Activated CD4-positive, alpha-beta T cell treated with anti-CD3 and anti-CD28 coated beads, Interleukin-2, amount 10 ng/mL, durations not matched to agents 7 days and 5 days (primary cell): ENCODE measurements around the gene NR6A1. TPM values are rescaled to one million over a fixed set of nuclear protein-coding genes. Genes with fewer than 3 reads are reported as not detected.

Experiments
- CTCF ChIA-PET: fragments of 350-600 bp; sonication (Branson Sonifier 250); formaldehyde crosslinking; loops from one replicate; lab custom pipeline; 2021; ENCODE audit warnings: antibody characterized with exemption; lab: Charles Lee
- POLR2A ChIA-PET: fragments of 350-600 bp; sonication (Branson Sonifier 250); formaldehyde crosslinking; loops from one replicate; lab custom pipeline; 2021; ENCODE audit warnings: antibody characterized with exemption; lab: Charles Lee
- DNase-seq: peaks from one replicate; pipeline ENCODE4 v3.0.0-alpha.2; 2020
- H3K27ac Mint-ChIP-seq: one replicate; pipeline ENCODE4 v1.8.0; 2021; ENCODE audit warnings: mild to moderate bottlenecking, moderate library complexity, mixed read lengths
- H3K27me3 Mint-ChIP-seq: one replicate; pipeline ENCODE4 v1.8.0; 2021; ENCODE audit warnings: mixed read lengths
- H3K36me3 Mint-ChIP-seq: one replicate; pipeline ENCODE4 v1.8.0; 2021; ENCODE audit warnings: low read depth, mixed read lengths
- H3K4me1 Mint-ChIP-seq: one replicate; pipeline ENCODE4 v1.8.0; 2021; ENCODE audit warnings: mixed read lengths
- H3K4me3 Mint-ChIP-seq: one replicate; pipeline ENCODE4 v1.8.0; 2021; ENCODE audit warnings: mild to moderate bottlenecking, moderate library complexity, mixed read lengths
- H3K9me3 Mint-ChIP-seq: one replicate; pipeline ENCODE4 v1.8.0; 2021; ENCODE audit warnings: mixed read lengths
- total RNA-seq, 2 experiments: library from RNA; stranded (reverse); gene quantifications; one replicate each; pipeline ENCODE4 v1.2.3, GENCODE V29; 2021

The NR6A1 gene
- total RNA-seq, 2 experiments from 2014 or later, result 0.10 to 0.19 TPM

DNA sequence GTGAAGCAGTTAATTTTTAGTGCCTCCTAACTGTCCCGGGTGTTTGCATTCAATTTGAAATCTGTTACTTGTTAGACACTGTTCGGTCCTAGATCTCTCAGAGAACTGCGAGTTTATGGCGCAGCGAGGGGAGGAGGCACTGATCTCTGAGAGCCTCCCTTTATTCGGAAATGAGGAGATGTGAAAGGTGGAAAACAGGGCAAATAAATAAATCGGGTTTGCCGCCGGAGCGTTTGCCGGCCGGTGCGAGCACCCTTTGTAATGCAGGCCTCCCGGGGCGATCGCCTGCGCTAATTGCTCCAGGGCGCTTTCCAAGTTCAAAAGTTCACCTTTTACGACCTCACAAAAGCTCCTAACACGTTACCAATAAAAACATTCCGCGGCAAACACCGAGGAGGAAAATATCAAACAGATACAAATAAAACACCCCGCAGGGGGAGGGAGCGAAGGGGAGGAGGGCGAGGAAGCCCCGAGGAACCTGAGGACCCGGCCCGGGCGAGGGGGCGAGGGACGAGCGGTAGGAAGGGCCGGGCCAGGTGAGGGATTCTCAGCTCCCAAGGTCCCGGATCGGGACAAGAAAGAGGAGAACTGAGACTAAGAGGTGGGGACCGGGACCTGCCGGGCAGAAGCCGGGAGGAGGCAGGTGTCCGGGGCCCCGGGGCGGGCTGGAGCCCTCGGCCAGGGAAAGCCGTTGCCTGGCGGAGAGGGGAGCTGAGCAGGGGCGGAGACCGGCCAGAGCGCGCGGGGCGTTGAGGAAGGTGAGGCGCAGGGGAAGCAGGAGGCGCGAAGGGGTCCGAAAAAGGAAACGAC is 1.4 kb downstream of the NR6A1 start:
- ChIA-PET CTCF (interaction anchor here (0.6 to 10.2 kb wide), 9 partner anchors 21 to 1998 kb away, joined by 3 to 173 read pairs (median 3); partner anchors contain the start of genes ARPC5L and WDR38), POLR2A (interaction anchor here (0.6 kb wide), 1 partner anchor 26 kb away, joined by 4 read pairs; no protein-coding TSS in a partner anchor)
- peaks cover 69% of the 10 kb centered on the region for H3K27me3 Mint-ChIP-seq
- no peak overlapping the region for H3K27ac Mint-ChIP-seq
- H3K4me1 Mint-ChIP-seq, result peaks cover 42% of the 10 kb centered on the region
- DNase-seq, result peak; percentile 16
- no peaks in the 10 kb centered on the region for H3K9me3 Mint-ChIP-seq
- no peaks in the 10 kb centered on the region for H3K36me3 Mint-ChIP-seq
- H3K4me3 Mint-ChIP-seq, result peak overlapping the region; percentile 77

- DNase-seq, result no peak
- CTCF ChIA-PET, result interaction anchor here (0.6 to 10.2 kb wide), 4 partner anchors 20 to 1008 kb away, joined by 3 to 173 read pairs (median 4); partner anchors contain the start of gene WDR38
- Mint-ChIP-seq H3K27ac (no peak overlapping the region), H3K9me3 (no peaks in the 10 kb centered on the region), H3K4me1 (peaks cover 35% of the 10 kb centered on the region), H3K27me3 (peaks cover 76% of the 10 kb centered on the region), H3K4me3 (peak overlapping the region; percentile 77), H3K36me3 (no peaks in the 10 kb centered on the region)
- POLR2A ChIA-PET, result interaction anchor here (0.6 kb wide), 1 partner anchor 27 kb away, joined by 4 read pairs; no protein-coding TSS in a partner anchor
Measured at GRCh38 chr9:124768750-124769548, 2.2 kb downstream of the NR6A1 start.

GRCh38 chr9:124768334-124768733 is 2.8 kb downstream of the NR6A1 start:
- H3K27me3 Mint-ChIP-seq, result peaks cover 77% of the 10 kb centered on the region
- no peaks in the 10 kb centered on the region for H3K9me3 Mint-ChIP-seq
- peaks cover 29% of the 10 kb centered on the region for H3K4me1 Mint-ChIP-seq
- H3K4me3 Mint-ChIP-seq, result no peak overlapping the region
- H3K36me3 Mint-ChIP-seq, result no peaks in the 10 kb centered on the region
- CTCF ChIA-PET, result interaction anchor here (10.2 kb wide), 1 partner anchor 86 kb away, joined by 173 read pairs; the partner anchor contains the start of gene WDR38
- no peak for DNase-seq
- POLR2A ChIA-PET, result no interaction called here
- no peak overlapping the region for H3K27ac Mint-ChIP-seq

DNA sequence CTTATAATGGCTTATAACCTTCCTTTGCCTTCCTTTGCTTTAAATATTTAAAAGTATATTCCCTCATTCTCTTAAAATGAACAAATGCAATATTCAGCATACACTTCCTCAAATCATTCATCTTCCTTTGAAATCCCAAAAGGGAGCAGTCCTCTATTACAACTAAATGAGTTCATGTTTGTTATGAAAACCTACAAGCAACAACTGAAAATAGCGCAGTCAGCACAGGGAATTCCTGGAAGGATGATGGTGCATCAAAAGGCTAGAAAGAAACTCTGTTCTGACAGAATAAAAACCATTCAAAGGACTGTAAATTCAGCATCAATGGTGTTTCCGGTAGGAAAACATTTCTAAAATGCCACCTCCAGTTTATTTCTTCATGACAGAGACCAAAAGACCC is 3.3 kb downstream of the NR6A1 start:
- H3K9me3 Mint-ChIP-seq, result no peaks in the 10 kb centered on the region

GRCh38 chr9:124766815-124767554 is 4.1 kb downstream of the NR6A1 start:
- Mint-ChIP-seq H3K4me1 (peaks cover 19% of the 10 kb centered on the region), H3K27me3 (peaks cover 81% of the 10 kb centered on the region), H3K4me3 (no peak overlapping the region), H3K27ac (no peak overlapping the region), H3K36me3 (no peaks in the 10 kb centered on the region), H3K9me3 (no peaks in the 10 kb centered on the region)
- CTCF ChIA-PET, result interaction anchor here (1.0 to 1.4 kb wide), 2 partner anchors 33 to 86 kb away, joined by 3 to 4 read pairs; partner anchors contain the start of gene WDR38
- no peak for DNase-seq
- POLR2A ChIA-PET, result no interaction called here

More for the DNA sequence above, 3.3 kb downstream of the NR6A1 start:
- CTCF ChIA-PET, result interaction anchor here (1.4 to 10.2 kb wide), 2 partner anchors 34 to 87 kb away, joined by 3 to 173 read pairs; partner anchors contain the start of gene WDR38
- H3K36me3 Mint-ChIP-seq, result no peaks in the 10 kb centered on the region
- no peak overlapping the region for H3K27ac Mint-ChIP-seq
- no peak for DNase-seq
- H3K4me3 Mint-ChIP-seq, result no peak overlapping the region
- H3K4me1 Mint-ChIP-seq, result peaks cover 27% of the 10 kb centered on the region
- POLR2A ChIA-PET, result no interaction called here
- H3K27me3 Mint-ChIP-seq, result peaks cover 80% of the 10 kb centered on the region

GRCh38 chr9:124766326-124766725 is 4.8 kb downstream of the NR6A1 start:
- Mint-ChIP-seq H3K9me3 (no peaks in the 10 kb centered on the region), H3K36me3 (no peaks in the 10 kb centered on the region), H3K27me3 (peaks cover 84% of the 10 kb centered on the region), H3K4me1 (peaks cover 14% of the 10 kb centered on the region), H3K27ac (no peak overlapping the region), H3K4me3 (no peak overlapping the region)
- no peak for DNase-seq
- ChIA-PET CTCF (interaction anchor here (0.9 to 1.4 kb wide), 3 partner anchors 32 to 87 kb away, joined by 3 to 5 read pairs (median 3); partner anchors contain the start of gene WDR38), POLR2A (no interaction called here)

DNA sequence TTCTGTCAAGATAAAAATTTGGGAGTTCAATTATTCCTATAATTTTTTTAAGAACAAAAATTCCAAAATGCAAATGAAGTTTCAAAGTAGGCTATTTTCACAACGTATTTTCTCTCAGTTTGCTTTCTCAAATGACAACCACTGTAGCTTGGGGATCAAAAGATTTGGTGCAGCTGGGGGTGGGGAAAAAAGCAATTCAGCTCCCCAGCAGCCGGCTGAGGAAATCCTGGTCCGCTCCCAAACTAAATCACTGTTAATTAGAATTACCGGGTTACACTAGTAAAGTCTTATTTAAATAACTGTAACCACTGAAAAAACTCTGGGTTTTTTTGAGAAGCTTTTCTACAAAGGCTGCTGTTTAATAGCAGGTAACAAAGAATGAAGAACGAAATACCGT is 5.7 kb downstream of the NR6A1 start:
- Mint-ChIP-seq H3K27ac (no peak overlapping the region), H3K9me3 (no peaks in the 10 kb centered on the region), H3K4me3 (no peak overlapping the region), H3K27me3 (peaks cover 90% of the 10 kb centered on the region), H3K36me3 (no peaks in the 10 kb centered on the region), H3K4me1 (peaks cover 12% of the 10 kb centered on the region)
- CTCF ChIA-PET, result interaction anchor here (0.5 to 1.1 kb wide), 5 partner anchors 31 to 190 kb away, joined by 3 to 5 read pairs (median 3); partner anchors contain the start of gene WDR38
- POLR2A ChIA-PET, result interaction anchor here (0.5 kb wide), 1 partner anchor 105 kb away, joined by 4 read pairs; no protein-coding TSS in a partner anchor
- no peak for DNase-seq

DNA sequence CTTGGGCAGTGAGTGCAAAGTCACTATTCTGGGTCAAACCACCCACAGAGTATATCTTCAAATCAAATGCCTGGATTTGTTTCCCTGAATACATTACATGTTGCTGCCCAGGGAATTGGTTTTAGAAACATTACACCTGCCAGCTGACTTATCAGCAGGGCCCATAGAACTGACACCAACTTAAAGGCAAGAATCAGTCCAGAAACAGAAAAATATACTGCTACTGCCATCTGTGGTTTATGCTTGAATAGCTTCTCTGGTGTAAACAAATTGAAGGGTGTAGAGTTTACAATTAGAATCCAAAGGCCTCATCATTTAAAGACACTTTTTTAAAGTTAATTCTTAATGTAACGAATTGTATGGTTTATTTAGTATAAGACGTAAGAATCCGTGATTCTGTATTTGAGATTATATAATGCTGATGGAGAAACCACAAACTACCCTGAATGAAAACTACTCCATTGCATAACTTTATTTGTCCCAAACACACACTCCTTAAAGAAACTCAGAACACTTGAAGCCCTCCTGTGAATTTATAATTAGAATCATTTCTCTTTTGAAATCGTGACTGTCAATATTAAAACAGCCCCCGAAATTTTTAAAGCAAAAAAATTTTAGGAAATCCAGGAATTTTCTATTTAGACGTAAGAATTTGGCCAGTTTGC is 6.2 kb downstream of the NR6A1 start:
- Mint-ChIP-seq H3K27ac (no peak overlapping the region), H3K4me3 (no peak overlapping the region), H3K27me3 (peaks cover 87% of the 10 kb centered on the region), H3K9me3 (no peaks in the 10 kb centered on the region), H3K4me1 (peaks cover 9% of the 10 kb centered on the region), H3K36me3 (no peaks in the 10 kb centered on the region)
- ChIA-PET CTCF (interaction anchor here (0.6 to 1.8 kb wide), 3 partner anchors 31 to 190 kb away, joined by 3 to 8 read pairs (median 3); partner anchors contain the start of gene WDR38), POLR2A (interaction anchor here (0.5 kb wide), 1 partner anchor 104 kb away, joined by 4 read pairs; no protein-coding TSS in a partner anchor)
- no peak for DNase-seq

- CTCF ChIA-PET, result no interaction called here
- no peak overlapping the region for H3K4me3 Mint-ChIP-seq
- POLR2A ChIA-PET, result no interaction called here
- H3K27me3 Mint-ChIP-seq, result peaks cover 83% of the 10 kb centered on the region
- H3K4me1 Mint-ChIP-seq, result no peaks in the 10 kb centered on the region
- no peak overlapping the region for H3K27ac Mint-ChIP-seq
- no peak for DNase-seq
- H3K36me3 Mint-ChIP-seq, result no peaks in the 10 kb centered on the region
- no peaks in the 10 kb centered on the region for H3K9me3 Mint-ChIP-seq
Measured at GRCh38 chr9:124762633-124763032, 8.5 kb downstream of the NR6A1 start.

GRCh38 chr9:124761710-124762109 is 9.4 kb downstream of the NR6A1 start:
- Mint-ChIP-seq H3K27me3 (peaks cover 84% of the 10 kb centered on the region), H3K27ac (no peak overlapping the region), H3K4me3 (no peak overlapping the region), H3K36me3 (no peaks in the 10 kb centered on the region), H3K4me1 (no peaks in the 10 kb centered on the region), H3K9me3 (no peaks in the 10 kb centered on the region)
- ChIA-PET POLR2A (no interaction called here), CTCF (no interaction called here)
- no peak for DNase-seq

DNA sequence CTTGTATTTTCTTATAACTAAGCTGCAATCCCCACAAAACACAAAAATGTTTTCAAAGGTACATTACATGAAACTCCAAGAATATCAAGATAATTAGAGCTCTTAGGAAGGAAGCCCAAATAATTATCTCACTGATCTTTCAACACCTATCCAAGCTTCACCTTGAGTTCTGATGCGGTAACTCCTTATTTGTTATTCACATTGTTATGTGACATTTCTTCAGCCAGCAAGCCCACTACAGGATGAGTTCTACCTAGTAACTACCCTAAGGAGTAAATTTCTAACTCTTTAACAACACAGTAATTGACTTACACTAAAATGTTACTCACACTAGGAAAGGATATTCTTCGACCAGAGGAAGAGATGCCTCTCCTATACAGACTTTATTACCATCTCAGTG is 9.9 kb downstream of the NR6A1 start:
- Mint-ChIP-seq H3K27me3 (peaks cover 84% of the 10 kb centered on the region), H3K36me3 (no peaks in the 10 kb centered on the region), H3K27ac (no peak overlapping the region), H3K9me3 (no peaks in the 10 kb centered on the region), H3K4me3 (no peak overlapping the region), H3K4me1 (no peaks in the 10 kb centered on the region)
- ChIA-PET POLR2A (no interaction called here), CTCF (no interaction called here)
- DNase-seq, result no peak
